RPMI7951 (cell line): ENCODE measurements around the gene TIPRL. TPM values are rescaled to one million over a fixed set of nuclear protein-coding genes. Genes with fewer than 3 reads are reported as not detected.

Experiments
- total RNA-seq: library from RNA; depleted of rRNA; stranded (reverse); fragments of >200 nt; shearing (Covaris generic); gene quantifications from 2 replicates; pipeline ENCODE4 v1.2.3, GENCODE V29; 2014; rRNA removed

TIPRL gene
- total RNA-seq, 1 experiment from 2014 or later: 56.4 TPM

Other genes starting within 250 kb of the TIPRL start
- gene DCAF6, start 242.3 kb upstream of the TIPRL start, total RNA-seq: 34.8 and 42.7 TPM in 2 replicates
- 55.2 and 65.0 TPM in 2 replicates for gene MPC2, start 241.9 kb upstream of the TIPRL start, total RNA-seq
- 5.4 and 6.3 TPM in 2 replicates for gene GPR161, start 42.0 kb upstream of the TIPRL start, total RNA-seq
- 22.4 and 23.2 TPM in 2 replicates for gene SFT2D2, start 47.0 kb downstream of the TIPRL start, total RNA-seq
- 0.29 and 0.84 TPM in 2 replicates for gene TBX19, start 101.9 kb downstream of the TIPRL start, total RNA-seq